Hypothalamus (tissue), 51 donors: Measurements from ENCODE around the gene PYROXD2.

Experiments
- DNase-seq, 51 donors: peaks; one replicate each; lab custom pipeline; 2025; lab: John Stamatoyannopoulos, UW

PYROXD2 gene

GRCh38 chr10:98340261-98340939, 74.6 kb downstream of the PYROXD2 start:
- DNase-seq = peak in 4 of 51 donors; percentile 8 to 54 (median 22)

GRCh38 chr10:98339799-98340198, 75.2 kb downstream of the PYROXD2 start:
- no peak for DNase-seq

- DNase-seq = no peak
These were observed 76.1 kb downstream of the PYROXD2 start for GRCh38 chr10:98338896-98339295.

- DNase-seq = no peak
These were observed 76.7 kb downstream of the PYROXD2 start for GRCh38 chr10:98338318-98338717.

GRCh38 chr10:98337484-98337883, 77.5 kb downstream of the PYROXD2 start:
- DNase-seq = no peak
